Stomach (tissue), 4 donors: ENCODE data around the gene TIMM21.

Source experiments
- EP300 ChIP-seq: sonication (generic); formaldehyde crosslinking; IDR thresholded peaks from one replicate; pipeline ENCODE4 v1.6.1; 2017; ENCODE audit warnings: antibody characterized with exemption
- POLR2AphosphoS5 ChIP-seq, 3 donors: sonication (generic); formaldehyde crosslinking; IDR thresholded peaks; one replicate each; pipeline ENCODE4 v1.6.1; 2016; ENCODE audit warnings: antibody characterized with exemption in 3 of 3
- TF ChIP-seq, protein P1 (sequence below), 7 experiments: fragments of 450-650 bp in 4 of 7; fragments of 200-600 bp in 3 of 7; sonication (generic) in 3 of 7; IDR thresholded peaks; one replicate each; pipeline ENCODE4 v1.5.1; 2016 to 2019; ENCODE audit warnings: antibody characterized with exemption in 7 of 7, control low read depth in 2 of 7, mild to moderate bottlenecking in 1 of 7

- TF ChIP-seq, protein P1, sequence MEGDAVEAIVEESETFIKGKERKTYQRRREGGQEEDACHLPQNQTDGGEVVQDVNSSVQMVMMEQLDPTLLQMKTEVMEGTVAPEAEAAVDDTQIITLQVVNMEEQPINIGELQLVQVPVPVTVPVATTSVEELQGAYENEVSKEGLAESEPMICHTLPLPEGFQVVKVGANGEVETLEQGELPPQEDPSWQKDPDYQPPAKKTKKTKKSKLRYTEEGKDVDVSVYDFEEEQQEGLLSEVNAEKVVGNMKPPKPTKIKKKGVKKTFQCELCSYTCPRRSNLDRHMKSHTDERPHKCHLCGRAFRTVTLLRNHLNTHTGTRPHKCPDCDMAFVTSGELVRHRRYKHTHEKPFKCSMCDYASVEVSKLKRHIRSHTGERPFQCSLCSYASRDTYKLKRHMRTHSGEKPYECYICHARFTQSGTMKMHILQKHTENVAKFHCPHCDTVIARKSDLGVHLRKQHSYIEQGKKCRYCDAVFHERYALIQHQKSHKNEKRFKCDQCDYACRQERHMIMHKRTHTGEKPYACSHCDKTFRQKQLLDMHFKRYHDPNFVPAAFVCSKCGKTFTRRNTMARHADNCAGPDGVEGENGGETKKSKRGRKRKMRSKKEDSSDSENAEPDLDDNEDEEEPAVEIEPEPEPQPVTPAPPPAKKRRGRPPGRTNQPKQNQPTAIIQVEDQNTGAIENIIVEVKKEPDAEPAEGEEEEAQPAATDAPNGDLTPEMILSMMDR (IDR thresholded peaks at IDR 0.05) = no peak
- TF ChIP-seq EP300 = no peak
- TF ChIP-seq POLR2AphosphoS5 (IDR thresholded peaks at IDR 0.05) = no peak
These were observed 56.3 kb downstream of the TIMM21 start for GRCh38 chr18:74204526-74205152.
